HAP-1 (cell line): ENCODE data around the gene DNAH14.
"Not testable (repeated sequence)": the region's sequence is repeated elsewhere in the genome, so short reads cannot be mapped to it uniquely, and the experiment has no call there.

Source experiments
- DNase-seq, 2 experiments: peaks; one replicate each; pipeline ENCODE4 v3.0.0-alpha.2; 2016 to 2020; ENCODE audit warnings: low spot score in 2 of 2
- H3K27me3 ChIP-seq: fragments of 250-450 bp; sonication (Bioruptor Pico); 2 replicates; pipeline ENCODE4 v1.5.1; 2020; ENCODE audit warnings: low read depth, mild to moderate bottlenecking, moderate library complexity
- H3K36me3 ChIP-seq: fragments of 250-450 bp; sonication (Bioruptor Pico); replicated peaks from 2 replicates; pipeline ENCODE4 v1.5.1; 2020; ENCODE audit warnings: mild to moderate bottlenecking
- H3K4me1 ChIP-seq: fragments of 250-450 bp; sonication (Bioruptor Pico); 2 replicates; pipeline ENCODE4 v1.5.1; 2020; ENCODE audit warnings: mild to moderate bottlenecking
- H3K4me3 ChIP-seq: fragments of 250-450 bp; sonication (Bioruptor Pico); 2 replicates; pipeline ENCODE4 v1.5.1; 2020; ENCODE audit warnings: mild to moderate bottlenecking, moderate library complexity
- H3K9me3 ChIP-seq: fragments of 250-450 bp; sonication (Bioruptor Pico); 2 replicates; pipeline ENCODE4 v1.5.1; 2020; ENCODE audit warnings: mild to moderate bottlenecking, moderate library complexity
- in situ Hi-C: fragments of 300-500 bp; cut with MboI; formaldehyde crosslinking; loops from 3 replicates; pipeline ENCODE4 v1.14.3; 2020; ENCODE audit warnings: low sequenced_read_pairs, inconsistent platforms, mixed read lengths

The DNAH14 gene

DNA sequence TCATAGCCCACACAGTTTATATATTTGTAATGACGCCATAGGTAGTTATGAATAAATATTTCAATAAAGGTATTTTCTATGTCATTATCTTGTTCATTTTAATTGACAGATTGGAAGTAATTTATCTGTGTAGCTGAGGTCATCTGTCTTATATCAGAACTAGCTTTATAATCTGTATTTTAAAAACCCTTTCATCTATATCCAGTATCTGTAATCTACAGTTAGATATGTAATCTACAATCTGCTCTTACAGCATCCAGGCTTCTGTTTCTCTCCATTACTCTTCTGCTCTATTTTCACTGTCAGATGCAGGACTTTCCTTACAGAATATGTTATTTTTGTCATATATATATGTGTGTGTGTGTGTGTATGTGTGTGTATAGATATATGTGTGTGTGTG is 360.8 kb downstream of the DNAH14 start:
- H3K9me3 ChIP-seq, result peaks cover 2% of the 10 kb centered on the region; the same call in 1 of the 2 replicates
- no peaks in the 10 kb centered on the region for H3K27me3 ChIP-seq
- no peak overlapping the region for H3K4me3 ChIP-seq
- H3K4me1 ChIP-seq, result no peaks in the 10 kb centered on the region
- H3K36me3 ChIP-seq, result no peaks in the 10 kb centered on the region
- no peak for DNase-seq
- in situ Hi-C loops, result no loop called here

DNA sequence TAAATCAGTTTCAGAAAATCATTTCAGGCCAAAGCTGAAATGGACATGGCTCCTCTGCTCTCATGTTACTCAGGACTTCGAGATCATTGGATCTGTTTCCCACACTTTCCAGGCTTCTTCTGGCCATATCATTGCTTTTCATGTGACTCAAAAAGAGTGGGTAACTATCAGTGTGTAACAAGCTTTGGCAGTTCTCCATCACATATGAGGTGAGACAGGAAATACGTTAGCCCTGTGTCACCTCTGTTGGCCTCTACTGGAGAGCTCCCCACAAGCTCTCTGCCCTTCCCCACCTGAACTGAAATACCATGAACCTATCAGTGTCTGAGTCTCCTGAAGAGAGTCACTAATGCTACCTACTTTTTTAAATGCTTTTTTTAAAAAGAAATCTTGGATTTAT is 370.1 kb downstream of the DNAH14 start:
- Histone ChIP-seq H3K4me1 (no peaks in the 10 kb centered on the region), H3K27me3 (no peaks in the 10 kb centered on the region), H3K9me3 (no peaks in the 10 kb centered on the region), H3K36me3 (no peaks in the 10 kb centered on the region), H3K4me3 (no peak overlapping the region)
- in situ Hi-C loops, result no loop called here
- no peak for DNase-seq

GRCh38 chr1:225300381-225300780 is 370.9 kb downstream of the DNAH14 start:
- Histone ChIP-seq H3K36me3 (no peaks in the 10 kb centered on the region), H3K4me3 (no peak overlapping the region), H3K4me1 (no peaks in the 10 kb centered on the region), H3K27me3 (no peaks in the 10 kb centered on the region), H3K9me3 (no peaks in the 10 kb centered on the region)
- in situ Hi-C loops, result no loop called here
- DNase-seq, result no peak

DNA sequence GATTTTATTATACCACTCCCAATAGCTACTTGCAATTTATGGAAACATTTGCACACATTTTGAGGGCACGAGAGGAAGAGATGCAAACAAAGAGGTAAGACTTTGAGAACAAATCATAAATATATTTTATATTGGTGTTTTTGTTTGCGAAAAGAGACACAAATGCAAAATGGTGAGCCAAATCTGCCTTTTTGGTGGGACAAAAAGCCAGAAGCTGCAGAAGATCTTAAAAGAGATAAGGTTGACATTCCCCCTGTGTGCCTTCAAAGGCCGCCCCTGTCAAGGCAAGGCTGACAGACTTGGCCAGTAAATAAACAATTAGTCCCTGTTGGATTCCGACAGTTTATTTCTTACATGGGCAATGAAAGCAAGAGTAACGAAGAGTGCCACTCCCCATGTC is 375.5 kb downstream of the DNAH14 start:
- no peak for DNase-seq
- H3K9me3 ChIP-seq, result no peaks in the 10 kb centered on the region
- in situ Hi-C loops, result no loop called here
- no peaks in the 10 kb centered on the region for H3K4me1 ChIP-seq
- no peak overlapping the region for H3K4me3 ChIP-seq
- no peaks in the 10 kb centered on the region for H3K36me3 ChIP-seq
- H3K27me3 ChIP-seq, result no peaks in the 10 kb centered on the region

DNA sequence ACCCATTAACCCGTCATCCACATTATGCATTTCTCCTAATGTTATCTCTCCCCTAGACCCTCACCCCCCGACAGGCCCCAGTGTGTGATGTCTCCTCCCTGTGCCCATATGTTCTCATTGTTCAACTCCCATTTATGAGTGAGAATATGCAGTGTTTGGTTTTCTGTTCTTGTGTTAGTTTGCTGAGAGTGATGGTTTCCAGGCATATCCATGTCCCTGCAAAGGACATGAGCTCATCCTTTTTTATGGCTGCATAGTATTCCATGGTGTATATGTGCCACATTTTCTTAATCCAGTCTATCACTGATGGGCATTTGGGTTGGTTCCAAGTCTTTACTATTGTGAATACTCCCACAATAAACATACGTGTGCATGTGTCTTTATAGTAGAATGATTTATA is 381.1 kb downstream of the DNAH14 start:
- in situ Hi-C loops, H3K4me1 ChIP-seq, H3K36me3 ChIP-seq, H3K9me3 ChIP-seq, H3K4me3 ChIP-seq, H3K27me3 ChIP-seq, DNase-seq: not testable (repeated sequence)

- Histone ChIP-seq H3K9me3 (no peaks in the 10 kb centered on the region), H3K36me3 (no peaks in the 10 kb centered on the region), H3K4me1 (no peaks in the 10 kb centered on the region), H3K27me3 (no peaks in the 10 kb centered on the region; the same call in 1 of the 2 replicates), H3K4me3 (no peak overlapping the region)
- in situ Hi-C loops, result no loop called here
- DNase-seq, result peak; percentile 65 to 70
These were observed 389.5 kb downstream of the DNAH14 start for GRCh38 chr1:225318706-225319575.

DNA sequence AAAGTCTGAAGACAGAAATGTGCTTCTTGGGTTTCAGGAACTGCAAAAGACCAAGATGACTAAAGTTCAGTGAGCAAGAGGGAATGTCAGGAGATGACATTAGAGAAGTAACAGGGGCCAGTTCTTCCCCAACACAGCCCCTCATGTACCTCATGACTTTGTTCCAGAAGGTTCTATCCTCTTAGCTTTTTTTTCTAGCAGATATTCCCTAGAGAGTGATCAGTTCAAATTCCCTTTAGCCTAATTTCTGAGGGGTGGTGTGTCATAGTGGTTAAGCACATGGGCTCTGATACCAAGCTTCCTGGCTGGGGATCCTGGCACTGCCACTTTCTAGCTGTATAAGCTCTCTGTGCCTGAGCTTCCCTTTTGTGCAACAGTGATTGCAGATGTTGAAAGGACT is 390.4 kb downstream of the DNAH14 start:
- H3K36me3 ChIP-seq, result no peaks in the 10 kb centered on the region
- no peak for DNase-seq
- no peaks in the 10 kb centered on the region for H3K4me1 ChIP-seq
- in situ Hi-C loops, result no loop called here
- no peak overlapping the region for H3K4me3 ChIP-seq
- H3K27me3 ChIP-seq, result peaks cover 3% of the 10 kb centered on the region; the same call in 1 of the 2 replicates
- H3K9me3 ChIP-seq, result no peaks in the 10 kb centered on the region

DNA sequence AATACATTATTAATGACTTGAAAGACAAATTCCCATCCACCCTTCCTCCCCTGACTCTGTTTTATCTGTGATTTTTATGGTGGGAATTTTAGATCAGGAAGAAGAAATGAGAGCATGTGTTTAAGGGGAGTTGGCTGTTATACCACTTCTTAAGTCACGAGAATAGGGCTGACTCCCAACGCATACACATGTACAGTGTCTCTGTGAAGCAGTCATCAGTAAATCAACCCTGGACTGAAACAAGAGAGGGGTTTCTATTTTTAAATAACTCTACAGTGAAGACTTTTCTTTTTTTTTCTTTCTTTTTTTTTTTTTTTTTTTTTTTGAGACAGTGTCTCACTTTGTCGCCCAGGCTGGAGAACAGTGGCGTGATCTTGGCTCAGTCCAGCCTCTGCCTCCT is 392.3 kb downstream of the DNAH14 start:
- H3K36me3 ChIP-seq, result no peaks in the 10 kb centered on the region
- H3K27me3 ChIP-seq, result peaks cover 3% of the 10 kb centered on the region; the same call in 1 of the 2 replicates
- no peaks in the 10 kb centered on the region for H3K9me3 ChIP-seq
- no peaks in the 10 kb centered on the region for H3K4me1 ChIP-seq
- DNase-seq, result no peak
- in situ Hi-C loops, result no loop called here
- no peak overlapping the region for H3K4me3 ChIP-seq

GRCh38 chr1:225329041-225329440 is 399.6 kb downstream of the DNAH14 start:
- Histone ChIP-seq H3K36me3 (no peaks in the 10 kb centered on the region), H3K4me1 (no peaks in the 10 kb centered on the region), H3K27me3 (peaks cover 3% of the 10 kb centered on the region; the same call in 1 of the 2 replicates), H3K9me3 (no peaks in the 10 kb centered on the region), H3K4me3 (no peak overlapping the region)
- no peak for DNase-seq
- in situ Hi-C loops, result no loop called here

- H3K36me3 ChIP-seq, H3K9me3 ChIP-seq, in situ Hi-C loops, H3K4me3 ChIP-seq, H3K4me1 ChIP-seq, DNase-seq, H3K27me3 ChIP-seq: not testable (repeated sequence)
These were observed 400.5 kb downstream of the DNAH14 start for GRCh38 chr1:225329996-225330395.

GRCh38 chr1:225332686-225333085 is 403.2 kb downstream of the DNAH14 start:
- Histone ChIP-seq H3K9me3 (no peaks in the 10 kb centered on the region), H3K4me3 (no peak overlapping the region), H3K4me1 (no peaks in the 10 kb centered on the region), H3K36me3 (no peaks in the 10 kb centered on the region), H3K27me3 (no peaks in the 10 kb centered on the region)
- in situ Hi-C loops, result no loop called here
- DNase-seq, result no peak

- in situ Hi-C loops, H3K36me3 ChIP-seq, H3K9me3 ChIP-seq: not testable (repeated sequence)
These were observed 405.8 kb downstream of the DNAH14 start for GRCh38 chr1:225335098-225335778.

DNA sequence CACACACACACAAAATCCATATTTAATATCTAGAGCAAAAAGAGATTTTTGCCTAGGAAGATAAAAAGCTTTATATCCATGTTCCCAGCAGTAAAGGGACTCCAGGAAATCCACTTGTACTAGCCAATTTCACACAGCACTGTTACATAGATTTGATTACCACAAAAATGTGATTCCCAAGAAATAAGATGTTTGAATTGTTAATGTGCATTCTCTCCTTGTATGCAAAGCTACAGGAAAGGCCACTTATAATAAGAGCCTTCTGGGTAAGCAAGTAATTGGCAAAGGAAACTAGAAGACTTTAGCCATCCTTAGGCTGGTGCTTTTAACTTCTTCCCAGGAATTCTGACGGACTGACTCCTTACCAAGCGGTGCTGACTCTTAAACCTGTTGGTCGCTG is 409.1 kb downstream of the DNAH14 start:
- in situ Hi-C loops, result no loop called here
- no peaks in the 10 kb centered on the region for H3K36me3 ChIP-seq

More at GRCh38 chr1:225335098-225335778, 405.8 kb downstream of the DNAH14 start:
- not testable (repeated sequence) for H3K4me1 ChIP-seq, H3K4me3 ChIP-seq, DNase-seq, H3K27me3 ChIP-seq

GRCh38 chr1:225341642-225342041 is 412.2 kb downstream of the DNAH14 start:
- Histone ChIP-seq H3K4me1 (no peaks in the 10 kb centered on the region), H3K36me3 (no peaks in the 10 kb centered on the region), H3K27me3 (no peaks in the 10 kb centered on the region; the same call in 1 of the 2 replicates), H3K4me3 (no peak overlapping the region), H3K9me3 (no peaks in the 10 kb centered on the region)
- in situ Hi-C loops, result no loop called here
- DNase-seq, result no peak

More for the DNA sequence above, 409.1 kb downstream of the DNAH14 start:
- Histone ChIP-seq H3K9me3 (no peaks in the 10 kb centered on the region), H3K4me1 (no peaks in the 10 kb centered on the region), H3K4me3 (no peak overlapping the region), H3K27me3 (no peaks in the 10 kb centered on the region; the same call in 1 of the 2 replicates)
- DNase-seq, result no peak
